Measurements from ENCODE around the gene RILP. TPM values are rescaled to one million over a fixed set of nuclear protein-coding genes. Genes with fewer than 3 reads are reported as not detected.
"Not testable (repeated sequence)": the region's sequence is repeated elsewhere in the genome, so short reads cannot be mapped to it uniquely, and the experiment has no call there.

The RILP gene
- total and polyA plus RNA-seq, 10 of the 15 experiments (the other 5 are each of a cell fraction or from before 2014, with no cell fraction given) = 0.60 to 6.1 (median 3.3) TPM; not detected in 1

DNA sequence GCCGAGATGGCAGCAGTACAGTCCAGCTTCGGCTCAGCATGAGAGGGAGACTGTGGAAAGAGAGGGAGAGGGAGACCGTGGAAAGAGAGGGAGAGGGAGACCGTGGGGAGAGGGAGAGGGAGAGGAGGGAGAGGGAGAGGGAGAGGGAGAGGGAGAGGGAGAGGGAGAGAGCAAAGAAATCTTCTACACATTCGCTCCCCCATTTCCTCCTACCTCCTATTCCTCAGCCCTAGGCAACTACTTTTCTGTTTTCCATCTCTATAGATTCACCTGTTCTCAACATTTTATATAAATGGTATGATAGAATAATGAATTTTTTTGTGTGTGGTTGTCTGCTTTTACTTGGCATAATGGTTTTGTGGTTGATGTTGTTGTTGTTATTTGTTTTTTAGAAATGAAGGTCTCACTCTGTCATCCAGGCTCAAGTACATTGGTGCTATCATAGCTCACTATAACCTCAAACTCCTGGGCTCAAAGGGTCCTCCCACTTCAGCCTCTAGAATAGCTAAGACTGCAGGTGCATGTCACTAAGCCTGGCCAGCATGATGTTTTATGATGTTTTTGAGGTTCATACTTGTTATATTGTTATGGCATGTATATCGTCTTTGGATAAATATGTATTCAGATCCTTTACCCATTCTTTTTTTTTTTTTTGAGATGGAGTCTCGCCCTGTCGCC lies 41.0 kb upstream of the RILP start (continued):
- TF ChIP-seq, protein P1, sequence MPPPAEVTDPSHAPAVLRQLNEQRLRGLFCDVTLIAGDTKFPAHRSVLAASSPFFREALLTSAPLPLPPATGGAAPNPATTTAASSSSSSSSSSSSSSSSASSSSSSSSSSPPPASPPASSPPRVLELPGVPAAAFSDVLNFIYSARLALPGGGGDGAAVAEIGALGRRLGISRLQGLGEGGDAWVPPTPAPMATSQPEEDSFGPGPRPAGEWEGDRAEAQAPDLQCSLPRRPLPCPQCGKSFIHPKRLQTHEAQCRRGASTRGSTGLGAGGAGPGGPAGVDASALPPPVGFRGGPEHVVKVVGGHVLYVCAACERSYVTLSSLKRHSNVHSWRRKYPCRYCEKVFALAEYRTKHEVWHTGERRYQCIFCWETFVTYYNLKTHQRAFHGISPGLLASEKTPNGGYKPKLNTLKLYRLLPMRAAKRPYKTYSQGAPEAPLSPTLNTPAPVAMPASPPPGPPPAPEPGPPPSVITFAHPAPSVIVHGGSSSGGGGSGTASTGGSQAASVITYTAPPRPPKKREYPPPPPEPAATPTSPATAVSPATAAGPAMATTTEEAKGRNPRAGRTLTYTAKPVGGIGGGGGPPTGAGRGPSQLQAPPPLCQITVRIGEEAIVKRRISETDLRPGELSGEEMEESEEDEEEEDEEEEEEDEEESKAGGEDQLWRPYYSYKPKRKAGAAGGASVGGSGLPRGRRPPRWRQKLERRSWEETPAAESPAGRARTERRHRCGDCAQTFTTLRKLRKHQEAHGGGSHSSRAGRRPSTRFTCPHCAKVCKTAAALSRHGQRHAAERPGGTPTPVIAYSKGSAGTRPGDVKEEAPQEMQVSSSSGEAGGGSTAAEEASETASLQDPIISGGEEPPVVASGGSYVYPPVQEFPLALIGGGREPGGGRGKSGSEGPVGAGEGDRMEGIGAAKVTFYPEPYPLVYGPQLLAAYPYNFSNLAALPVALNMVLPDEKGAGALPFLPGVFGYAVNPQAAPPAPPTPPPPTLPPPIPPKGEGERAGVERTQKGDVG (CRISPR knock-in tag; IDR thresholded peaks at IDR 0.05) = no peak
- TF ChIP-seq SRF (IDR thresholded peaks at IDR 0.05; ENCODE audit: low read depth in 2 of 2, low read length in 2 of 2) (no peak), ZBED1 (IDR thresholded peaks at IDR 0.05; ENCODE audit: borderline replicate concordance) (no peak), STAT3 (IDR thresholded peaks at IDR 0.05; ENCODE audit: low read depth, low read length) (no peak), HDAC2 (IDR thresholded peaks at IDR 0.05) (no peak), HDGF (IDR thresholded peaks at IDR 0.05) (no peak)

DNA sequence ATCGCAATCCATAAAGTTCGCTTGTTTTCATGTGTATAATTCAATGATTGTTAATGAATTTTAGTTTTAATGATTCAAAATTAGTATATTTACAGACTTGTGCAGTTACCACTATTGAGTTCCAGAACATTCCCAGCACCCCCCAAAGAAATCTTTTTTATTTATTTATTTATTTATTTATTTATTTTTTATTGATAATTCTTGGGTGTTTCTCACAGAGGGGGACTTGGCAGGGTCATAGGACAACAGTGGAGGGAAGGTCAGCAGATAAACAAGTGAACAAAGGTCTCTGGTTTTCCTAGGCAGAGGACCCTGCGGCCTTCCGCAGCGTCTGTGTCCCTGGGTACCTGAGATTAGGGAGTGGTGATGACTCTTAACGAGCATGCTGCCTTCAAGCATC lies 38.7 kb upstream of the RILP start:
- intact Hi-C loops (cut with micrococcal nuclease; ENCODE audit: unreplicated experiment); H3K4me1 ChIP-seq (ENCODE audit: control insufficient read depth, insufficient read depth, low read length); H3K4me3 ChIP-seq; in situ Hi-C loops (cut with MboI); FAIRE-seq; H4K20me1 ChIP-seq (ENCODE audit: control insufficient read depth, insufficient read depth); BruUV-seq (replicated peaks); H3K9ac ChIP-seq (ENCODE audit: control insufficient read depth, insufficient read depth, low read length); H3K36me3 ChIP-seq (ENCODE audit: control insufficient read depth in 2 of 2, insufficient read depth in 2 of 2, low read length in 1 of 2); H3K4me2 ChIP-seq (ENCODE audit: control insufficient read depth, insufficient read depth); H3K27me3 ChIP-seq (replicated peaks in 1 of 2; ENCODE audit: control insufficient read depth in 2 of 2, insufficient read depth in 2 of 2, low read length in 1 of 2); ATAC-seq; H3K9me3 ChIP-seq (replicated peaks; ENCODE audit: control insufficient read depth, insufficient read depth, low read length); CTCF ChIA-PET; SMC1A ChIA-PET (ENCODE audit: uncharacterized antibody, unreplicated experiment); H2AFZ ChIP-seq (ENCODE audit: control insufficient read depth, low read depth, low read length); DNase-seq (ENCODE audit: low read depth, low spot score); RAD21 ChIA-PET (ENCODE audit: unreplicated experiment); H3K27ac ChIP-seq (ENCODE audit: control insufficient read depth, insufficient read depth): not testable (repeated sequence)
- 49% methylated on average over 6 of the region's 6 CpGs for WGBS (ENCODE audit: insufficient coverage, insufficient replicate concordance, low lambda C conversion rate, missing lambda C conversion rate)
- POLR2A ChIA-PET = interaction anchor here (0.7 kb wide), 1 partner anchor 9 kb away, joined by 3 read pairs; no protein-coding TSS in a partner anchor
- peaks cover 13% of the 10 kb centered on the region for H3K79me2 ChIP-seq (ENCODE audit: control insufficient read depth, insufficient read depth, low read length)

Measured in GM12878 (cell line).